Activated CD4-positive, alpha-beta memory T cell treated with anti-CD3 and anti-CD28 coated beads, Interleukin-2, amount 10 ng/mL, durations not matched to agents 7 days and 5 days (primary cell): ENCODE measurements around the gene LCE2D. TPM values are rescaled to one million over a fixed set of nuclear protein-coding genes. Genes with fewer than 3 reads are reported as not detected.

Experiments used
- total RNA-seq, 2 experiments: library from RNA; stranded (reverse); gene quantifications; one replicate each; pipeline ENCODE4 v1.2.3, GENCODE V29; 2021

LCE2D gene
- total RNA-seq, 2 experiments from 2014 or later: not detected

Other genes starting within 250 kb of the LCE2D start
- gene CRNN, start 249.1 kb upstream of the LCE2D start, total RNA-seq: not detected
- gene LCE5A, start 152.6 kb upstream of the LCE2D start, total RNA-seq: not detected
- not detected for gene CRCT1, start 148.9 kb upstream of the LCE2D start, total RNA-seq
- gene LCE3E, start 96.6 kb upstream of the LCE2D start, total RNA-seq: not detected
- gene LCE3D, start 82.9 kb upstream of the LCE2D start, total RNA-seq: not detected
- gene LCE3C, start 63.1 kb upstream of the LCE2D start, total RNA-seq: not detected
- not detected for gene LCE3B, start 49.6 kb upstream of the LCE2D start, total RNA-seq
- not detected for gene LCE3A, start 40.3 kb upstream of the LCE2D start, total RNA-seq
- not detected for gene LCE2C, start 11.9 kb downstream of the LCE2D start, total RNA-seq
- gene LCE2B, start 22.7 kb downstream of the LCE2D start, total RNA-seq: not detected
- not detected for gene LCE2A, start 35.0 kb downstream of the LCE2D start, total RNA-seq
- gene LCE4A, start 44.8 kb downstream of the LCE2D start, total RNA-seq: not detected
- gene KPRP, start 94.6 kb downstream of the LCE2D start, total RNA-seq: not detected
- not detected for gene LCE1F, start 111.8 kb downstream of the LCE2D start, total RNA-seq
- gene LCE1E, start 122.9 kb downstream of the LCE2D start, total RNA-seq: not detected
- gene LCE1D, start 133.3 kb downstream of the LCE2D start, total RNA-seq: not detected
- not detected for gene LCE1C, start 143.3 kb downstream of the LCE2D start, total RNA-seq
- gene LCE1B, start 148.6 kb downstream of the LCE2D start, total RNA-seq: not detected
- not detected for gene LCE1A, start 164.1 kb downstream of the LCE2D start, total RNA-seq
- gene LCE6A, start 179.5 kb downstream of the LCE2D start, total RNA-seq: not detected
- not detected for gene LCE7A, start 196.6 kb downstream of the LCE2D start, total RNA-seq
- not detected for gene SMCP, start 214.9 kb downstream of the LCE2D start, total RNA-seq
- not detected for gene IVL, start 245.2 kb downstream of the LCE2D start, total RNA-seq